ENCODE measurements around the gene ADM5.

Gene ADM5

DNA sequence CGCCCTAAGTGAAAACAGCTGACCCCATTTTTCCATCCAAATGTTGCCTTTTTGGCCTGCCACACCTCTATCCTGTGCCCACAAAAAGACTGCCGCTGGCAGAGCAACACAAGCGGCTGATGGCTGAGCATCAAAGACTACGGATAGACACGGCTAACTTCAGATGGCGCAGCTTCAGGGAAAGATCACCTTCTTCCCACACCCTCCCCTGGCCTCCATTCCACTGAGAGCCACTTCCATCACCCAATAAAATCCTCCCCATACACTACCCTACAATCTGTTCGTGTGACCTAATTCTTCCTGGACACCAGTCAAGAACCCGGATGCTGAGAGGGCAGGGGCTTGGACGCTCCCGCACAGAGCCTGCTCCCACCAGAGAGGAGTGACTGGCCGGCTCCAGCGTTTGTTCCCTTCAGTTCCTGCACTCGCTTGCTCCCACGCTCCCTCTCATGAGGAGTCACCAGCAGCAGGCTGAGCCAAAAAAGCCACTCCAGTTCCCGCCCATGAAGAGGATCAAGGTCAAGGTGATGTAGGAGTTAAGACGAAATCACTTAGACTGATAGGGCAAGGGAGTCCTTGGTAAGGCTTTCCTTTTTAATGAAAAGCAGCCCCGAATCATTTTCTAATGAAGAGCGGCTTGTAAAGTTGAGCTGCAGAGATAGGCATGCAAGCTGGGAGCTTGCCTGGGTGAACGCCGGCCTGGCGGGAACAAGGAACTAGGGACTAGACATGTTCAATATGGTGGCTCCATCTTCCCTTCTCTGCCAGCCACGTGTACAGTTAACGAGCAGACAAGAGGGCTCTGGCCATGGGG is 38.0 kb downstream of the ADM5 start:
- Histone ChIP-seq H3K27me3 (ENCODE audit: control insufficient read depth, insufficient read depth, low read length) (no peaks in the 10 kb centered on the region), H3K36me3 (ENCODE audit: control insufficient read depth, insufficient read depth, low read length) (no peaks in the 10 kb centered on the region), H3K4me3 (ENCODE audit: low read length) (no peak overlapping the region), H3K4me1 (ENCODE audit: control insufficient read depth, insufficient read depth, low read length) (no peaks in the 10 kb centered on the region), H3K9ac (ENCODE audit: low read length) (no peak overlapping the region), H3K9me3 (ENCODE audit: control insufficient read depth, low read length) (no peaks in the 10 kb centered on the region)

DNA sequence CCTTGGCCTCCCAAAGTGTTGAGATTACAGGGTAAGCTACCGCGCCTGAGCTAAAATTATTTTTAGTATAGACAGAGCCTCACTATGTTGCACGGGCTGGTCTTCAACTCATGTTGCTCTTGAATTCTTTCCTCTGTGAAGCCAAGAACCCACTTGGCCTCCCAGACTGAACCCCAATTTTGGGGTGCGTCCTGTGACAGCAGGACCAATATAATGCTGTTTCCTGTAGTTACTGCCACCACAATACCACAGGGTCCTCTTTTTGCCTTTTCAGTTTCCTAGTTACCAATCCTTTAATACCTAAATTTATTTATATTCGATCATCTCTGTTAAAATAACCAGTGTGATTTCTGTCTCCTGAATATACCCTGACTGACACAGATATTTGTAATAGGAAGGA is 40.8 kb downstream of the ADM5 start:
- Histone ChIP-seq H3K9ac (ENCODE audit: low read length) (no peak overlapping the region), H3K4me1 (ENCODE audit: control insufficient read depth, insufficient read depth, low read length) (no peaks in the 10 kb centered on the region), H3K36me3 (ENCODE audit: control insufficient read depth, insufficient read depth, low read length) (no peaks in the 10 kb centered on the region), H3K9me3 (ENCODE audit: control insufficient read depth, low read length) (no peaks in the 10 kb centered on the region), H3K4me3 (ENCODE audit: low read length) (no peak overlapping the region), H3K27me3 (ENCODE audit: control insufficient read depth, insufficient read depth, low read length) (no peaks in the 10 kb centered on the region)

DNA sequence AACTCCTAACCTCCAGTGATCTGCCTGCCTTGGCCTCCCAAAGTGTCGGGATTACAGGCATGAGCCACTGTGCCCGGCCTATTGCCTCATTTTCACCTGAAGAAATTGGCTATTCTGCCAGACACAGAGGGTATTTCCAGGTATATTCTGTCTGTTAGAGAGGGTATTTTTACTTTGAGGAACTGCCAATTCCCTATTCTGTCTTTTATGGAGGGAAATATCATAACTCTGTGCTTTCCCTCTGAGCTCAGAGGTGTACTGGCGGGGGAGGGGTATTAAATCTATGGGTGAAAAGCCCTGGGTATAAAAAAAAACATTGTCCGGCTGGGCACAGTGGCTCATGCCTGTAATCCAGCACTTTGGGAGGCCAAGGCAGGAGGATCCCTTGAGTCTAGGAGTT is 48.9 kb downstream of the ADM5 start:
- no peak overlapping the region for H3K9ac ChIP-seq (ENCODE audit: low read length)
- no peaks in the 10 kb centered on the region for H3K36me3 ChIP-seq (ENCODE audit: control insufficient read depth, insufficient read depth, low read length)
- H3K4me3 ChIP-seq (ENCODE audit: low read length): no peak overlapping the region
- no peaks in the 10 kb centered on the region for H3K4me1 ChIP-seq (ENCODE audit: control insufficient read depth, insufficient read depth, low read length)
- no peaks in the 10 kb centered on the region for H3K27me3 ChIP-seq (ENCODE audit: control insufficient read depth, insufficient read depth, low read length)
- H3K9me3 ChIP-seq (ENCODE audit: control insufficient read depth, low read length): no peaks in the 10 kb centered on the region

DNA sequence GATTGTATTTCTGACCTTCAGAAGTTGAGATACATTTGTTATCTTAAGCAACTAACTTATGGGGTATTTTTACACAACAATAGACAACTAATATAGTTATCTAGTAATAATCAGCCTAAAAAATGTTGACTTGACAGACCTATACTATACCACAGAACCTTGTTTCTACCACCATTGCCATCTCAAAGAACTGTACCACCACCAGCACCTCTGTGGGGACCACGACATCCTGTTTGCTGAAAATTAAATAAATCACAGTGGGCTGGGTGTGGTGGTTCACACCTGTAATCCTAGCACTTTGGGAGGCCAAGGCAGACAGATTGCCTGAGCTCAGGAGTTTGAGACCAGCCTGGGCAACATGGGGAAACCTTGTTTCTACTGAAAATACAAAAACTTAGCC is 49.7 kb downstream of the ADM5 start:
- H3K27me3 ChIP-seq (ENCODE audit: control insufficient read depth, insufficient read depth, low read length): no peaks in the 10 kb centered on the region
- no peak overlapping the region for H3K4me3 ChIP-seq (ENCODE audit: low read length)
- H3K36me3 ChIP-seq (ENCODE audit: control insufficient read depth, insufficient read depth, low read length): no peaks in the 10 kb centered on the region
- no peak overlapping the region for H3K9ac ChIP-seq (ENCODE audit: low read length)
- H3K9me3 ChIP-seq (ENCODE audit: control insufficient read depth, low read length): no peaks in the 10 kb centered on the region
- no peaks in the 10 kb centered on the region for H3K4me1 ChIP-seq (ENCODE audit: control insufficient read depth, insufficient read depth, low read length)

DNA sequence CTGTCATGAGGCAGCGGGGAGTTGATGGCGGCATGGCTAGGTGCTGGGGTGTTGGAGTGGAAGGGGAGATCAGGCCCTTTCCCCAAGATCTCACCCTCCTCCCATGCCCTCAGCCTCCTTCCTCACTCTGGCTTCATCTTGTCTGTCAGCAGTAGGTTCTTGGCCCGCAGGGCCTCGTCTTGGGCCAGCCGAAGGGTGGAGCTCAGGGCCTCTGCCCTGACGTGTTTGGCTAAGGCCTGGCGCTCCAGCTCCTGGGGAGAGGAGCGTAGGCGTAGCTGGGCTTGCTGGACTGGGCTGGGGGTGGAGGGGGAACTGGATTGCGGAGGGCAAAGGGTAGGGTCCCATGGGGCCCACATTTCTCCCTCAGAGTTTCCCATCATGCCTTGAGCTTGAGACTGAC is 50.5 kb downstream of the ADM5 start:
- H3K4me3 ChIP-seq (ENCODE audit: low read length): no peak overlapping the region
- H3K36me3 ChIP-seq (ENCODE audit: control insufficient read depth, insufficient read depth, low read length): no peaks in the 10 kb centered on the region
- H3K4me1 ChIP-seq (ENCODE audit: control insufficient read depth, insufficient read depth, low read length): no peaks in the 10 kb centered on the region
- H3K27me3 ChIP-seq (ENCODE audit: control insufficient read depth, insufficient read depth, low read length): no peaks in the 10 kb centered on the region
- H3K9ac ChIP-seq (ENCODE audit: low read length): no peak overlapping the region
- no peaks in the 10 kb centered on the region for H3K9me3 ChIP-seq (ENCODE audit: control insufficient read depth, low read length)

Data from mucosa of stomach (tissue), 1 donor.